HG03064 (cell line): ENCODE results near the gene EPHA8.

Experiments used
- ATAC-seq: cut with Tn5 transposase; IDR thresholded peaks from one replicate; pipeline ENCODE4 v1.9.1; 2021; ENCODE audit warnings: low read depth; ENCODE audit not compliant: unreplicated experiment

The EPHA8 gene

DNA sequence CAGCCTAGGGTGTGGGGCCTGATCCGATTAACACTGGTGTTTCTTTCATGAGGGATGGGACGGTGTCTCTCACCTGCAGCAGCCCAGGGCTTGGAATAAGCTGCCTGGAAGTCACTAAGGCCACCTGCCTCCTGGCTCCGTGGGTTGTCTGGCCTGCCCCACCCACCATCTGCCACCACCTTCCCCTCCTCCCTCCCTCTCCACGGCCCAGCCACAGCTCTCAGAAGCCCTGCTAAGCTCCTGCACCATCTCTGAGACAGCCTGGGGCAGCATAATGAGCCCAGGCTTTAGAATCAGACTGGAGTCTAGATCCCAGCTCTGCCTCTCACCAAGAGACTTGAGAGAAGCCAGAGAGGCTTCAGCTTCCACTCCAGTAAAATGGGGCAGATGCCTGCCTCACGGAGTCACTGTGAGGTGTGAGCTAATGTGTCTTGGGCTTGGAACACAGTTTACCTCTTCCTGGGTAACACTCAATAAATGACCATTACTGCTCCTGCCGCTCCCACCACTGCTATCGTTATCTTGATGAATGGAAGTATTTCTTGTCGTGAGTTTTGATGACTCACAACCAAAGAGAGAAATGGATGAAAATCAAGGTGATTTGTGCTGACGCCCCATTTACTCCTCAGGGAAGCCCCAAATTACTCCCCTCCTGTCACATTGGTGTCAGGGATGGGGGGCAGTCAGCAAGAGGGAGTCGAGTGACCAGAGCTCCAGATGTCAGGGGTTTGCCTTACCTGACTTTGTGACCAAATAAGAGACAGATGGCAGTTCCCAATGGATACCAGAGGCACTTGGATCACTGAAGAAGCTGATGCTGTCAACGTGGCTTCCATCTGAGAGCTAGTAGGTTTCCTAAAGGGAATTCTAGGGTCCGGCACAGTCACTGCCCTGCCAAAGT is 49.6 kb downstream of the EPHA8 start:
- ATAC-seq, result no peak

GRCh38 chr1:22613572-22613918 is 50.3 kb downstream of the EPHA8 start:
- no peak for ATAC-seq

DNA sequence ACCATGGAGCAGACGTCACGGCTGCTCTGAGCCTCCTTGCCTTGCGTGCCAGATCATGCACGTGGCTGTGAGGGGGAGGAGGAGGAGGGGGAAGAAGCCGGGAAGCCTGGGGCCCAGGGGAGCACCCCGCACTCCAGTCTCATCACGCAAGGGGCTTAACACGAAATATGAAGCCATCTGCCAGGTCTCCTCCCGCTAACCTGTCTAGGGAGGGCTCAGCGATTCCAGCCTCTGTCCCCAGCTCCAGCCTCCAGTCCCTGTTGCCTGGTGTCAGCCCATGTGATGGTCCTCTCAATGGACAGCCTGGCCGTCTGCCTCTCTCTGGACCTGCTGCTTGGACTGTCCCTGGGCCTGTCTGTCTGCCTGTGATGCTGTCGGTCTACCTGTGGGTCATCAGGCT is 50.7 kb downstream of the EPHA8 start:
- ATAC-seq, result no peak

DNA sequence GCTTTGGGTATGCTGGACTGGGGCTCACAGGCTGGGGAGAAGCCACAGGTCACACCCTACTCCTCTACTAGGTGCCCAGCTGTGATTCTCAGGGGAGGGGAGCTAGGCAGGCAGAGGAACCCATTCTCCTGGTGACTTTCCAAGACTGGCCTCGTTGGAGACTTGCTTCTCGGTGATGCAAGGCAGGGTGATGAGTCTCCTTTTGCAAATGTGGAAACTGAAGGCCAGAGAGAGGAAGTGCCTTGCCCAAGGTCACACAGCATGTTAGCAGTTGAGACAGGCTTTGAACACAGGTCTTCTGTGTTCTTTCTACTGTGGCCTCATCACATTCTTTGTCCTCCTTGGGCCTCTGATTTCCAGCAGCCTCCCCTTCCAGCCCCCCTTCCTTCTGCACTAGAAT is 52.6 kb downstream of the EPHA8 start:
- no peak for ATAC-seq

DNA sequence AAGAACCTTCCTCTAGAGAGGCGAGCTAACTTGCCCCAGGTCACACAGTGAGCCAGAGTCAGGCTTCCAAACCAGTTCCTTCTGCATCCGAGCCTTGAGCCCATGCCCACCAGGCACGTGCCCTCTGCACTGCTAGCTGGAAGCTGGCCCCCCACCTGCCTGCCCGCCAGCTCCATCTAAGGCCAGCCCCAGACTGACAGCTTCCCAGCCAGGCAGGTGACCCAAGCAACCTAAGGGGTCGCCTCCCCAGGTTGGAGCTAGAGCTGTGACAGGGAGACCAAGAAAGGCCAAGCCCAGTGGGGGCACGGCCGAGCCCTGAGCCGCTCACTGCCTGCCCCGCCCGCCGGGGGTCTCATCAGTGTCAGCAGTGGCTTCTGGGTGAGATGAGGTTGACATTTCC is 53.3 kb downstream of the EPHA8 start:
- ATAC-seq, result no peak

DNA sequence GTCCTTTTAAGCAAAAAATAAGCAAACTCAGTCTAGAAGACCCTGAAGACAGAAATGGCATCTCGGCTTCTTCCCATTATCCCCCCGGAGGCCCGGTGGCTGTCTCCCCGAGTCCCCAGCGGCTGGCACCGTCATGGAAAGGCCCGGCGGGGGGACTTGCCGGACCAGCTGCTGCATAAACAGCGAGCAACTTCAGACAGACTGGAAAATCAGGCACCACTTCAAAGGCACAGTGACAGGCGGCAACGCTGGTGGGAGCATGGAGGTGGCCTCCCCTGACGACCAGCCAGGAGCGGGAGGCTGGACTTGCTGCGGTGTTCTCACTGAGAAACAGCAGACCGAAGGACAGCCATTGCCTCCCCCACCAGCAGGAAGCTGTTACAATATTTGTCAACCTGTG is 54.8 kb downstream of the EPHA8 start:
- no peak for ATAC-seq

GRCh38 chr1:22619252-22619651 is 56.0 kb downstream of the EPHA8 start:
- no peak for ATAC-seq

GRCh38 chr1:22619798-22620197 is 56.5 kb downstream of the EPHA8 start:
- ATAC-seq, result no peak

GRCh38 chr1:22621761-22622160 is 58.5 kb downstream of the EPHA8 start:
- ATAC-seq, result no peak

DNA sequence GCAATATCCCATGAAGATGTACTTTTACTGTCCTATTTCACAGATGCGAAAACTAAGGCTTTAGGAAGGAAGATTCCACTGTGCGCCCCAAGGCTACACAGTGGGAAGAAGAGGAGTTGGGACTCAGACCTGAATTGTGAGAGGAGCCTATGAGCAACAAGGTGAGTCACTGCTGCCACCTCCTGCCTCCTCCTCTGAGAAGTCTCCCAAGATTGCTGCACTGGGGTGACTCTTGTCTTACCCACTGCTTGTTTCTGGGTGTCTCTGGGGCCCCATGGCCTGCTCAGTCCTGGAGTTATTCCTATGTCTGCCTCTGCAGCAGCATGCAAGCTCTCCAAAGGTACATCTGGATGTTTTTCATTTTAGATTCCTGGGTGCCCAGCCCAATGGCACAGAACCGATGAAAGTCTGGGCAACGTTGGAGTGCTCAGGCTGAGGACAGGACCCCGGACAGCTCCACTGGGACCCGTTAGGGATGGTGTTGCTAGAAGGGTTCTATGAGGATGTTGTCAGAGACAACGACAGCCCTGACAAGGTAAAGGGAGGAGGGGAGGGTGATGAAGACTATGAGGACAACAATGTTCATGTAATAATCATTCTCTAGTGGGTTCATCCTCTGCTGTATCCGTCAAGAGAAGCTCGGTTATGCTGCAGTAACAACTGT is 62.1 kb downstream of the EPHA8 start:
- ATAC-seq, result no peak

- no peak for ATAC-seq
Observed at GRCh38 chr1:22626237-22627157, 63.2 kb downstream of the EPHA8 start.

DNA sequence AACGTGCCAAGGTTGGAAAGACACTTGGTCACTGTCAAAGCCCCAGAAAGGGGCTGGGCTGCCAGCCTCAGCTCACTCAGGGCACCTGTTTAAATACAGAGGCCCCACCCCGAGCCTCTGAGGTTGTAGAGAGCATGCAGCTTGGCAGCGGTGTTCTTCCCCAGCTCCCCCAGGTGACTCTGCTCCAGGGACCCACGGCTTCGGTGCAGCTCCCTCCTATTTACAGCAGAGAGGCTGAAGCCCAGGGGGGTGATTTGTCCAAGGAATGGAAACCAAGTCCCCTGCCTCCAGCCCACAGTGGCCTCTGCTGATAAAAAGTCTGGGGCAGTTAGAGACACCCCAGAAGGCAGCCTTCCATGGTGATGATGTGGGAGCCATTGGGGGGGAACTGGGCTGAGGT is 64.0 kb downstream of the EPHA8 start:
- no peak for ATAC-seq

DNA sequence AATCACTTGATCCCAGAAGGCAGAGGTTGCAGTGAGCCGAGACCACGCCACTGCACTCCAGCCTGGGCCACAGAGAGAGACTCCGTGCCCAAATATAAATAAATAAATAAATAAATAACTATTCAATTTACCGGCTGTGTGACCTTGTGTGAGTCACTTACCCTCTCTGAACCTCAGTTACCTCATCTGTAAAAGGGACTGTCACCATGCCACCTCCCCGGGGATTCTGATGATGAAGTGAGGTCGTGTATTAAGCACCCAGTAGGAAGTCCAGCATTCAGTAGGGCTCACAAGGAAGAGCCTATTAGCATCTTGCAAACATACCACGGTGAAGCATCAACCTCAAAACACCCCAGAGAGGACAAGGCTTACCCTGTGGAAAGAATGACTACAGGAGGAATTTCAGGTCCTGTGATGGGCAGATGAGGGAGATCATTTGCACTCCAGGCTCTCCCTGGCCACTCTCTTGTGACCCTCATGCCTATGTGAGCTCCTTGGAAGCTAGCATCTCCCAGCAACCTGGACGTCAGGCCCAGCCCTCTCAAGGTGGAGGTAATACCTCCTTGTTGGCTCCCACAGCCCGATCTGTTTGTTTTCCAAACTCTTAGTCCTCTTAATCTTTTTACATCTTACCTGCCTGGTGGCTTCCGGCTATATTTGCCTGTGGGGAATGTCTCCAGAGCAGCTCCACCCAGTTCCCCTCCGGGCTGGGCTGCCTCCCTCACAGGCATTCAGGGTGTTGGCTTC is 65.6 kb downstream of the EPHA8 start:
- ATAC-seq, result no peak

- ATAC-seq, result no peak
Observed at GRCh38 chr1:22629886-22630285, 66.6 kb downstream of the EPHA8 start.

- ATAC-seq, result no peak
Observed at GRCh38 chr1:22633697-22634463, 70.6 kb downstream of the EPHA8 start.

- ATAC-seq, result no peak
Observed at GRCh38 chr1:22635436-22635835, 72.1 kb downstream of the EPHA8 start.

- no peak for ATAC-seq
Observed at GRCh38 chr1:22636353-22636752, 73.1 kb downstream of the EPHA8 start, which contains the start of gene C1QA. Gene C1QA (plus strand): TSS chr1:22636628. CDS start chr1:22637617, 989 bp downstream.

GRCh38 chr1:22636927-22637326 is 73.6 kb downstream of the EPHA8 start:
- ATAC-seq, result no peak

DNA sequence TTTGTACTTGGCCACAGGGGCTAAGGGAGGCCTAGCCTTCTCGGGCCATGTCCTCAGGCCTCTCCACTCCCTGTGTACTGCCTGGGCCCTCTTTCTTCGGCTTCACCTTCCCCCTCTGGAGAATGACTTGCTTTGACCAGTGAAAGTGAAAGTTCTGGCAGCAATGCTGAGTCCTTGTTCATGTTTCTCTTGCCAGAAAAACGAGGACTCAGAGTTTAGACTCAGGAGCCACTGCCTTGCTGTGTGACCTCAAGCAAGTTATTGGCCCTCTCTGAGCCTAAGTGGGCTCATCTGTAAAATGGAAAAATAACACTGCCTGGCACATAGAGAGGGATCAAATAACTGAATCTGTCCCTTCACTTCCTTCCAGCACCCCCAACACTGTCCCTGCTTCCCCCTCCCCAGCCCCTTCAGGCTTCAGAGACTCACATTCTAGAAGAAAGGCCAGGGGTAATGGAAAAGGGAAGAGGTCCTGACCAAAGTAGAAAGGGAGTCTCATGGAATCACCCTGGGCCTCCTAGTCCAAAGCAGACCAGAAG is 74.7 kb downstream of the EPHA8 start:
- no peak for ATAC-seq
